ELF-1 (cell line): Measurements from ENCODE around the gene FAM174C.

Experiments used
- DNase-seq: peaks from one replicate; pipeline ENCODE4 v3.0.0-alpha.2; 2016; ENCODE audit warnings: low read depth, low spot score

The FAM174C gene

GRCh38 chr19:1284979-1285736, 9.8 kb downstream of the FAM174C start:
- no peak for DNase-seq

- DNase-seq, result no peak
These were observed 10.5 kb downstream of the FAM174C start, which contains the start of gene EFNA2 for GRCh38 chr19:1285737-1286360. TSS of gene EFNA2 (plus strand) at chr19:1285873. CDS start at chr19:1286169, 296 bp downstream.

GRCh38 chr19:1286487-1287353, 11.4 kb downstream of the FAM174C start:
- DNase-seq, result no peak

- no peak for DNase-seq
These were observed 12.3 kb downstream of the FAM174C start for GRCh38 chr19:1287354-1288225.

- no peak for DNase-seq
These were observed 12.9 kb downstream of the FAM174C start for GRCh38 chr19:1288226-1288612.

- DNase-seq, result no peak
These were observed 13.7 kb downstream of the FAM174C start for GRCh38 chr19:1288833-1289685.

GRCh38 chr19:1289686-1290025, 14.3 kb downstream of the FAM174C start:
- no peak for DNase-seq

GRCh38 chr19:1290196-1290702, 14.9 kb downstream of the FAM174C start:
- DNase-seq, result no peak

GRCh38 chr19:1290703-1291651, 15.6 kb downstream of the FAM174C start:
- DNase-seq, result no peak

GRCh38 chr19:1291761-1292418, 16.6 kb downstream of the FAM174C start:
- DNase-seq, result no peak

GRCh38 chr19:1292419-1293151, 17.3 kb downstream of the FAM174C start:
- DNase-seq, result no peak

GRCh38 chr19:1293782-1294604, 18.7 kb downstream of the FAM174C start:
- no peak for DNase-seq

- no peak for DNase-seq
These were observed 19.4 kb downstream of the FAM174C start for GRCh38 chr19:1294688-1295087.

GRCh38 chr19:1295169-1296012, 20.1 kb downstream of the FAM174C start:
- DNase-seq, result no peak

GRCh38 chr19:1296078-1296477, 20.7 kb downstream of the FAM174C start:
- no peak for DNase-seq
